Breast epithelium (tissue), 3 donors: ENCODE measurements around the gene RPS2.

Source experiments
- POLR2A ChIP-seq: fragments of 450-650 bp; IDR thresholded peaks from one replicate; pipeline ENCODE4 v1.6.1; 2016; ENCODE audit warnings: antibody characterized with exemption, mild to moderate bottlenecking, moderate library complexity
- POLR2AphosphoS5 ChIP-seq, 3 donors: sonication (generic); formaldehyde crosslinking; IDR thresholded peaks; one replicate each; pipeline ENCODE4 v1.6.1; 2017; ENCODE audit warnings: antibody characterized with exemption in 3 of 3
- TF ChIP-seq, protein P1 (sequence below), 3 donors: fragments of 450-650 bp; IDR thresholded peaks; one replicate each; pipeline ENCODE4 v1.5.1; 2016 to 2017; ENCODE audit warnings: antibody characterized with exemption in 3 of 3, mild to moderate bottlenecking in 3 of 3, moderate library complexity in 3 of 3

DNA sequence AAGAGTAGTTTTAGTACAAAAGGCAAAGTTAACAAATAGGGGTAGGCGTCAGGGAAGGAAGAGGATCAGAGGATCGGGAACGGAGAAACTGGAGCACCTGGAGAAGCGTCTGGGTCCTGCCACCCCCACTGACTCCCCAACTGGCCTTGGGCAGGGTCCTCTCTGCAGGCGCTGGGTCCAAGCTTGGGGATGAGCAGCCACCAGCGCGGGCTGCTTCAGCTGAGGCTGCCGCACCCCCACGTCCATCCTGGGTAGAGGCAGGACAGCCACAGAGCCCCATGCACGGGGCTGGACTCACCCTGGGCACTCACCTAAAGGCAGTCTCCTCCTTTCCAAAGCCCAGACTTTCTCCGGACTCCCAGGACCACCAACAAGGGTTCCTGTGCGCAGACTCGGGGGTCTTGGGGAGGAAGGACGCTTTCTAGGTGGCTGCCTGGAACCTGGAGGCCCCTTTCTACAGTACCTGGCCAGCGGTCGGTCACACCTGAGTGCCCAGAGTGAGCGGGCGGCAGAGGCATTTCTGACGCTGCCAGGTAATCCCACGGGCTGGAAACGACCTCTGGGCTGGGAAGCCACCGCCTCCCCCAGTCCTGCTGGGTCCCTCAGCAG, 47.5 kb downstream of the RPS2 start:
- TF ChIP-seq POLR2AphosphoS5 (IDR thresholded peaks at IDR 0.05), result no peak
- TF ChIP-seq, protein P1, sequence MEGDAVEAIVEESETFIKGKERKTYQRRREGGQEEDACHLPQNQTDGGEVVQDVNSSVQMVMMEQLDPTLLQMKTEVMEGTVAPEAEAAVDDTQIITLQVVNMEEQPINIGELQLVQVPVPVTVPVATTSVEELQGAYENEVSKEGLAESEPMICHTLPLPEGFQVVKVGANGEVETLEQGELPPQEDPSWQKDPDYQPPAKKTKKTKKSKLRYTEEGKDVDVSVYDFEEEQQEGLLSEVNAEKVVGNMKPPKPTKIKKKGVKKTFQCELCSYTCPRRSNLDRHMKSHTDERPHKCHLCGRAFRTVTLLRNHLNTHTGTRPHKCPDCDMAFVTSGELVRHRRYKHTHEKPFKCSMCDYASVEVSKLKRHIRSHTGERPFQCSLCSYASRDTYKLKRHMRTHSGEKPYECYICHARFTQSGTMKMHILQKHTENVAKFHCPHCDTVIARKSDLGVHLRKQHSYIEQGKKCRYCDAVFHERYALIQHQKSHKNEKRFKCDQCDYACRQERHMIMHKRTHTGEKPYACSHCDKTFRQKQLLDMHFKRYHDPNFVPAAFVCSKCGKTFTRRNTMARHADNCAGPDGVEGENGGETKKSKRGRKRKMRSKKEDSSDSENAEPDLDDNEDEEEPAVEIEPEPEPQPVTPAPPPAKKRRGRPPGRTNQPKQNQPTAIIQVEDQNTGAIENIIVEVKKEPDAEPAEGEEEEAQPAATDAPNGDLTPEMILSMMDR (IDR thresholded peaks at IDR 0.05), result no peak
- TF ChIP-seq POLR2A, result no peak
